C4-2B (cell line): ENCODE data around the gene CDC37L1.

ENCODE experiments used
- ZFX ChIP-seq: fragments of 450-650 bp; IDR thresholded peaks from 2 replicates; pipeline ENCODE4 v1.6.1; 2017
- TF ChIP-seq, protein P1 (sequence below): fragments of 450-650 bp; conservative IDR thresholded peaks from 2 replicates; pipeline ENCODE4 v1.5.1; 2017; ENCODE audit warnings: mild to moderate bottlenecking

DNA sequence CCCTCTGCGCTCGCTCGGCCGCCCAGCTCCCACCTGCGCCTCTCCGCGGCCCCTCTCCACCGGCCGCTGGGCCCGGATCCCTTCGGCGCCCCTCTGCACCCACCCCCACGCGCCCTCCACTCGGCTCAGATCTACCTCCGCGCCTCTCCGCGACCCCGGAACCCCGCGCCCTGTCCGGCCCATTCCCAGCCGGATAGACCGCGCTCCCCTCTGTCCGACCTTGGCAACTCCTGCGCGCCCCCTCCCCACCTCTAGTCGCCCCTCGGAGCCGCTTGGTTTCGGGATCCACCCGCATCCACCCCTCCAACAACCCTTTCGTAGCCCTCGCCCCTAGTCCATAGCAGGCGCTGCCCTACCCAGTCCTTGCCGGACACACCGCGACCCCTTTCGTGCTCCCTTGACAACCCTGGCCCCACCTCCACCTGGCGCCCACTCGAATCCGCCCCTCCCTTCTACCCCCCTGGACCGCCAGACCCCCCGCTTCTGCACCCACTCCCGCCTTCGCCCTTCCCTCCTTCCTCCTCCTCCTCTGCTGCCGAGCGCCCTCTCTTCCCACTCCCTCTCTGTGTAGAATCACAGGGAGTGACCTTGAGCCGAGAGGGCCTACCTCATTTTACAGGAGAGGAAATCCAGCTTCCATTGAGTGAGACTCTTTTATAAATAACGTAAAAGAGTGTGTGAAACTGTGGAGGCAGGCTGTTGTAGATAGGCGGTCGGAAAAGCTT is 62.2 kb downstream of the CDC37L1 start:
- TF ChIP-seq, protein P1, sequence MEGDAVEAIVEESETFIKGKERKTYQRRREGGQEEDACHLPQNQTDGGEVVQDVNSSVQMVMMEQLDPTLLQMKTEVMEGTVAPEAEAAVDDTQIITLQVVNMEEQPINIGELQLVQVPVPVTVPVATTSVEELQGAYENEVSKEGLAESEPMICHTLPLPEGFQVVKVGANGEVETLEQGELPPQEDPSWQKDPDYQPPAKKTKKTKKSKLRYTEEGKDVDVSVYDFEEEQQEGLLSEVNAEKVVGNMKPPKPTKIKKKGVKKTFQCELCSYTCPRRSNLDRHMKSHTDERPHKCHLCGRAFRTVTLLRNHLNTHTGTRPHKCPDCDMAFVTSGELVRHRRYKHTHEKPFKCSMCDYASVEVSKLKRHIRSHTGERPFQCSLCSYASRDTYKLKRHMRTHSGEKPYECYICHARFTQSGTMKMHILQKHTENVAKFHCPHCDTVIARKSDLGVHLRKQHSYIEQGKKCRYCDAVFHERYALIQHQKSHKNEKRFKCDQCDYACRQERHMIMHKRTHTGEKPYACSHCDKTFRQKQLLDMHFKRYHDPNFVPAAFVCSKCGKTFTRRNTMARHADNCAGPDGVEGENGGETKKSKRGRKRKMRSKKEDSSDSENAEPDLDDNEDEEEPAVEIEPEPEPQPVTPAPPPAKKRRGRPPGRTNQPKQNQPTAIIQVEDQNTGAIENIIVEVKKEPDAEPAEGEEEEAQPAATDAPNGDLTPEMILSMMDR = peak; percentile 11; the same call in 1 of the 2 replicates
- no peak for TF ChIP-seq ZFX
